Breast epithelium (tissue), 4 donors: ENCODE results near the gene MYO1G. TPM values are rescaled to one million over a fixed set of nuclear protein-coding genes. Genes with fewer than 3 reads are reported as not detected.

Experiments
- DNase-seq, 2 donors: peaks; one replicate each; pipeline ENCODE4 v3.0.0-alpha.2; 2019; ENCODE audit warnings: low spot score in 2 of 2
- H3K27ac ChIP-seq, 2 donors: fragments of 200-600 bp; sonication (generic) in 1 of 2; one replicate each; pipeline ENCODE4 v1.5.1; 2016 to 2019; ENCODE audit warnings: mild to moderate bottlenecking in 1 of 2
- H3K27me3 ChIP-seq, 2 donors: fragments of 200-600 bp; sonication (generic) in 1 of 2; one replicate each; pipeline versions ENCODE4 v1.5.1 to v1.6.0; 2017 to 2019; ENCODE audit warnings: control low read depth in 1 of 2, mild to moderate bottlenecking in 1 of 2
- H3K36me3 ChIP-seq: fragments of 200-600 bp; one replicate; pipeline ENCODE4 v1.5.1; 2019
- H3K4me1 ChIP-seq, 2 donors: fragments of 200-600 bp; sonication (generic); one replicate each; pipeline ENCODE4 v1.5.1; 2016 to 2019; ENCODE audit warnings: control low read depth in 1 of 2
- H3K4me3 ChIP-seq, 3 donors: fragments of 200-600 bp; sonication (generic); 1 replicate in 2 of 3; 2 replicates in 1 of 3; pipeline ENCODE4 v1.5.1; 2016 to 2019; ENCODE audit warnings: mild to moderate bottlenecking in 3 of 3, moderate library complexity in 2 of 3
- H3K9me3 ChIP-seq, 2 donors: fragments of 200-600 bp; sonication (generic) in 1 of 2; one replicate each; pipeline ENCODE4 v1.5.1; 2016 to 2019; ENCODE audit warnings: control low read depth in 1 of 2
- POLR2A ChIP-seq: fragments of 450-650 bp; IDR thresholded peaks from one replicate; pipeline ENCODE4 v1.6.1; 2016; ENCODE audit warnings: antibody characterized with exemption, mild to moderate bottlenecking, moderate library complexity
- POLR2AphosphoS5 ChIP-seq, 3 donors: sonication (generic); formaldehyde crosslinking; IDR thresholded peaks; one replicate each; pipeline ENCODE4 v1.6.1; 2017; ENCODE audit warnings: antibody characterized with exemption in 3 of 3
- intact Hi-C: fragments of 100-400 bp; cut with DNase I; formaldehyde crosslinking; loops from one replicate; pipeline ENCODE4 v1.15.1; 2023; ENCODE audit warnings: low total_unique reads
- total RNA-seq, 3 donors: library from RNA; depleted of rRNA; stranded (reverse); fragments of >200 nt; gene quantifications; one replicate each; pipeline ENCODE4 v1.1.0, GENCODE V29; 2016
- TF ChIP-seq, protein P1 (sequence below), 3 donors: fragments of 450-650 bp; IDR thresholded peaks; one replicate each; pipeline ENCODE4 v1.5.1; 2016 to 2017; ENCODE audit warnings: antibody characterized with exemption in 3 of 3, mild to moderate bottlenecking in 3 of 3, moderate library complexity in 3 of 3

The MYO1G gene
- 1 to 10 TPM; 2.0 to 2.9 (median 2.2) TPM for total RNA-seq

DNA sequence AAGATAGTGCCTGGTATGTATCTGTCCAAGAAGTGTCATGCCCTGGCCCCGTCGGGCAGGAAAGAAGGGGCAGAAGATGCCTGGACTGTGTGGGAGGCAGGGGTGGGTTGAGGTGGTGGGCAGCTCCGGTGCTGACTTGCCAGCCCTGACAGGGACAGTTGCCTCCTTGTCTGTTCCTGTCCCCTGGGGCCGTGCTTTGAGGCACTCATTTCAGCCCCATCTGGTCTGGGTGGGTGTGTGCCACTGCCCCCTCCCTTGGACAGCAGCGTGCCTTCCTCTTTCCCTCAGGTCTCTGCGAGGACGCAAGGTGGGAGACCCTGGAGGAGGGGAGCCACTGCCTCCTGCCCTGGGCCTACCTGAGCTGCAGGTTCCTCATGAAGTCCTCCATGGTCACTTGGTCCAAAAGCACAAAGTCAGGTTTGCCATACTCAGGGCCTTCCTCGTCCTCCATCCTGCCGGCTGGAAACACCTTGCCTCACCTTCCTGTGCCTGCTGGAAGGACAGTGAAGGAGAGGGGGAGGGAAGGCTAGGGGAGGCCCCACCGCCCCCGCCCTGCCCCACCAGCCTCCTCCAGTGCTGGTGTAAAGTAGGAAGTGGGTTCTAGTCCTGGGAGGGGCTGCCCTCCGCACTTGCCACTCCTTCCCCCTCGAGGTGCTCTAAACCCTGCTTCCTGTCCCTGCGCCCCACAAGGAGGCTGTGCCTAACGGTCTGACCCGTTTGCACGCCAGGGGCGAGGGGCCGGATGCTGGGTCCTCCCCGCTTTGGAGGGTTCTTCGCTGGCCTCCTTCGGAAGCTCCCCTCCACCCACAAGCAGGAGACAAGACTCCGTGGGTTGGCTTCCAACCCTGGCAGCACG, at the start of gene MYO1G:
MYO1G (minus strand) TSS at position 505 of the 856 bp plus-strand sequence; CDS start at position 451, 54 bp downstream.
- DNase-seq = no peak
- Histone ChIP-seq H3K27ac (peak within 1 kb of the TSS in 1 of 2 donors; percentile 71), H3K9me3 (no peaks in the 10 kb centered on the region), H3K4me3 (peak within 1 kb of the TSS in 2 of 3 donors; percentile 3 to 15), H3K36me3 (peaks cover 13% of the 10 kb centered on the region), H3K4me1 (no peaks in the 10 kb centered on the region), H3K27me3 (no peaks in the 10 kb centered on the region)
- TF ChIP-seq POLR2A (no peak), POLR2AphosphoS5 (IDR thresholded peaks at IDR 0.05) (no peak)
- TF ChIP-seq, protein P1, sequence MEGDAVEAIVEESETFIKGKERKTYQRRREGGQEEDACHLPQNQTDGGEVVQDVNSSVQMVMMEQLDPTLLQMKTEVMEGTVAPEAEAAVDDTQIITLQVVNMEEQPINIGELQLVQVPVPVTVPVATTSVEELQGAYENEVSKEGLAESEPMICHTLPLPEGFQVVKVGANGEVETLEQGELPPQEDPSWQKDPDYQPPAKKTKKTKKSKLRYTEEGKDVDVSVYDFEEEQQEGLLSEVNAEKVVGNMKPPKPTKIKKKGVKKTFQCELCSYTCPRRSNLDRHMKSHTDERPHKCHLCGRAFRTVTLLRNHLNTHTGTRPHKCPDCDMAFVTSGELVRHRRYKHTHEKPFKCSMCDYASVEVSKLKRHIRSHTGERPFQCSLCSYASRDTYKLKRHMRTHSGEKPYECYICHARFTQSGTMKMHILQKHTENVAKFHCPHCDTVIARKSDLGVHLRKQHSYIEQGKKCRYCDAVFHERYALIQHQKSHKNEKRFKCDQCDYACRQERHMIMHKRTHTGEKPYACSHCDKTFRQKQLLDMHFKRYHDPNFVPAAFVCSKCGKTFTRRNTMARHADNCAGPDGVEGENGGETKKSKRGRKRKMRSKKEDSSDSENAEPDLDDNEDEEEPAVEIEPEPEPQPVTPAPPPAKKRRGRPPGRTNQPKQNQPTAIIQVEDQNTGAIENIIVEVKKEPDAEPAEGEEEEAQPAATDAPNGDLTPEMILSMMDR (IDR thresholded peaks at IDR 0.05) = no peak
- intact Hi-C loops = no loop called here

DNA sequence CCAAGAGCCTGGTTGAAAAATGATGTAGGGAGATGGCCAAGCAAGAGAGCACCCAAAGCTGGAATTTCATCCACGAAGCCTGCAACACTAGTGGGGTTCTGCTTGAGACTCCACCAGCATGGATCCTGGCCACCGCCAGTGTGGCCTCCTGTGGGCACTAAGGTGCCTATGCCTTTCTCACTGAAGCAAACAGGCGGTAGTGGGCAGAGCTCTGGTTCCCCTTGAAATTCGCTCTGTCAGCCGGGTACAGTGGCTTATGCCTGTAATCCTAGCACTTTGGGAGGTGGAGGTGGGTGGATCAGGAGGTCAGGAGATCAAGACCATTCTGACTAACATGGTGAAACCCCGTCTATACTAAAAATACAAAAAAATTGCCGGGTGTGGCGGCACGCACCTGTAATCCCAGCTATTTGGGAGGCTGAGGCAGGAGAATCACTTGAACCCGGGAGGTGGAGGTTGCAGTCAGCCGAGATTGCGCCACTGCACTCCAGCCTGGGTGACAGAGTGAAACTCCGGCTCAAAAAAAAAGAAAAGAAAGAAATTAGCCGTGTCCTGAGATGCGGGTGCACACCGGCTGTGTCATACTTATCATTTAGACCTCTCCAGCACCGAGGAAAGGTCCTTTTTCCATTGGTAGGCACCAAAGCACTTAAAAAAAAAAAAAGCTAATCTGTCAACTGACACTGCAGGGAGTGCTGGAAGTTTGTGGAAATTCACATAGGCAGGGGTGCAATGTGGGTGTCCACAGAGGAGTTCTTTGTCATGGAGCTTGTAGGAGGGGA, 49.5 kb upstream of the MYO1G start:
- H3K36me3 ChIP-seq = no peaks in the 10 kb centered on the region
- intact Hi-C loops = no loop called here
- no peak for TF ChIP-seq POLR2A
- TF ChIP-seq, protein P1 (IDR thresholded peaks at IDR 0.05) = no peak
- TF ChIP-seq POLR2AphosphoS5 (IDR thresholded peaks at IDR 0.05) = no peak
- H3K9me3 ChIP-seq = peaks cover 0 to 4% of the 10 kb centered on the region in 2 donors
- H3K27ac ChIP-seq = peak overlapping the region in 1 of 2 donors; percentile 40
- DNase-seq = no peak
- no peaks in the 10 kb centered on the region for H3K27me3 ChIP-seq
- peak overlapping the region; percentile 17 to 31 (median 27) for H3K4me3 ChIP-seq
- H3K4me1 ChIP-seq = no peaks in the 10 kb centered on the region

GRCh38 chr7:45027774-45028114, 48.9 kb upstream of the MYO1G start:
- Histone ChIP-seq H3K4me1 (no peaks in the 10 kb centered on the region), H3K9me3 (peaks cover 0 to 4% of the 10 kb centered on the region in 2 donors), H3K4me3 (peak overlapping the region; percentile 17 to 31 (median 27)), H3K27me3 (no peaks in the 10 kb centered on the region), H3K36me3 (no peaks in the 10 kb centered on the region), H3K27ac (peak overlapping the region; percentile 32 to 40)
- no peak for TF ChIP-seq POLR2AphosphoS5 (IDR thresholded peaks at IDR 0.05)
- no peak for TF ChIP-seq POLR2A
- TF ChIP-seq, protein P1 (IDR thresholded peaks at IDR 0.05) = no peak
- intact Hi-C loops = no loop called here
- DNase-seq = no peak

DNA sequence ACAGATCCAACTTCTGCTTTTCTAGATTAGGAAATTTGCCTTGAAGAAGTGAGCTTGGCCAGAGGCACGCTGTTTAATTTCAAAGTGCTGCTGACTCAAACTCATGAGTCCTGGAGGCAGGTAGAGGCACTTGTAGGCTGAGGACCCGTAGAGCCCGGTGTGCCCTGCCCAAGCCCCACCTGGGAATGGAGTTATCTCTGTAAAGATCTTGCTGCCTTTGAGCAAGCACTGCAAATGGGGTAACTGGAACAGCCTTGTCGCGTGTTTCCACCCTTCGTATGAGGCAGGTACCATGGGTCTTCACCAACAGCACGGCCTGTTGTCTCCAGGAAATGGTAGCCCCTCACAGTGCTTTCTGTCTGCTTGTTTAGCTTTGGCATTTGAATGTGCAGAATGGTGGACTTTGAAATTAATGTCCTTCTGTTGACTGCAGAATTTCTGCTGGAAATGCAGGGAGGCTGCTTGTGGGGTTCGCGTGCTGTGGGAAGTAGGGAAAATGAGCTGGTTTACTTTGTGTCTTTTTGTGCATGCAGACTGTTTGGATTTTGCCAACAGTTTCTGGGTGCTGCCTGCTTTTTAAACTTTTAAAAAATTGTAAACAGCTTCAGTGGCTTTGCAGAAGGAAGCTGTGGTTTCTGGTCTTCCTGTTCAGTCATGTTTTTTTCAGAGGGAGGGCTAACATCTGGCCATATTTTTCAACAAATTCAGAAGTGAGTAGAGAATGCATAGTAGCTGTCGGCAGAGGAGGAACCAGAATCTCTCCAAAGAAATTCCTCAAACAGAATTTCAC, 48.4 kb upstream of the MYO1G start:
- peak overlapping the region; percentile 40 to 52 for H3K27ac ChIP-seq
- intact Hi-C loops = no loop called here
- no peaks in the 10 kb centered on the region for H3K36me3 ChIP-seq
- DNase-seq = no peak
- H3K4me1 ChIP-seq = no peaks in the 10 kb centered on the region
- H3K9me3 ChIP-seq = peaks cover 0 to 4% of the 10 kb centered on the region in 2 donors
- peak overlapping the region; percentile 17 to 31 (median 27) for H3K4me3 ChIP-seq
- TF ChIP-seq, protein P1 (IDR thresholded peaks at IDR 0.05) = no peak
- TF ChIP-seq POLR2AphosphoS5 (IDR thresholded peaks at IDR 0.05) (no peak), POLR2A (no peak)
- H3K27me3 ChIP-seq = no peaks in the 10 kb centered on the region
